NCI-H2171 treated with DMSO at 0.1 percent for 48 hours (cell line): Measurements from ENCODE around the gene CACNA1B.
A peak's percentile ranks its signal among the peaks of the same experiment; 100 is the strongest.
"Not testable (repeated sequence)": the region's sequence is repeated elsewhere in the genome, so short reads cannot be mapped to it uniquely, and the experiment has no call there.

Experiments
- DNase-seq: peaks from one replicate; lab custom pipeline; 2025; lab: John Stamatoyannopoulos, UW

The CACNA1B gene

GRCh38 chr9:137889966-137890365, 12.4 kb downstream of the CACNA1B start:
- not testable (repeated sequence) for DNase-seq

GRCh38 chr9:137890768-137891587, 13.4 kb downstream of the CACNA1B start:
- not testable (repeated sequence) for DNase-seq

- DNase-seq = no peak
Measured at GRCh38 chr9:137891588-137892423, 14.2 kb downstream of the CACNA1B start.

- peak; percentile 90 for DNase-seq
Measured at GRCh38 chr9:137892424-137893191, 15.0 kb downstream of the CACNA1B start.

GRCh38 chr9:137893670-137894069, 16.1 kb downstream of the CACNA1B start:
- DNase-seq = no peak

GRCh38 chr9:137899551-137900360, 22.2 kb downstream of the CACNA1B start:
- no peak for DNase-seq

- DNase-seq = no peak
Measured at GRCh38 chr9:137900584-137901310, 23.2 kb downstream of the CACNA1B start.

GRCh38 chr9:137902646-137903045, 25.1 kb downstream of the CACNA1B start:
- DNase-seq = peak; percentile 29

GRCh38 chr9:137905740-137906139, 28.2 kb downstream of the CACNA1B start:
- DNase-seq = no peak

GRCh38 chr9:137907776-137908175, 30.2 kb downstream of the CACNA1B start:
- DNase-seq = no peak

GRCh38 chr9:137912671-137913070, 35.1 kb downstream of the CACNA1B start:
- no peak for DNase-seq

- DNase-seq = no peak
Measured at GRCh38 chr9:137913132-137913531, 35.5 kb downstream of the CACNA1B start.

- DNase-seq = no peak
Measured at GRCh38 chr9:137913771-137914767, 36.5 kb downstream of the CACNA1B start.

GRCh38 chr9:137916540-137916939, 39.0 kb downstream of the CACNA1B start:
- no peak for DNase-seq

GRCh38 chr9:137917116-137917515, 39.5 kb downstream of the CACNA1B start:
- DNase-seq = no peak

- no peak for DNase-seq
Measured at GRCh38 chr9:137917795-137918194, 40.2 kb downstream of the CACNA1B start.

GRCh38 chr9:137918331-137919094, 40.9 kb downstream of the CACNA1B start:
- no peak for DNase-seq

- DNase-seq = no peak
Measured at GRCh38 chr9:137919095-137919465, 41.5 kb downstream of the CACNA1B start.

- DNase-seq = no peak
Measured at GRCh38 chr9:137919649-137920141, 42.1 kb downstream of the CACNA1B start.
